Mucosa of gallbladder (tissue), 1 donor: ENCODE data around the gene TMEM143. TPM values are rescaled to one million over a fixed set of nuclear protein-coding genes. Genes with fewer than 3 reads are reported as not detected.
"Not testable (repeated sequence)": the region's sequence is repeated elsewhere in the genome, so short reads cannot be mapped to it uniquely, and the experiment has no call there.

Experiments used
- DNase-seq: peaks from one replicate; pipeline ENCODE4 v3.0.0-alpha.2; 2020; ENCODE audit warnings: low spot score
- total RNA-seq: library from RNA; stranded (reverse); gene quantifications from one replicate; pipeline ENCODE4 v1.2.1, GENCODE V29; 2021
- donor health status: DM: no; HTN: no; CAD: no.

TMEM143 gene
- total RNA-seq, 1 donor from 2014 or later = 18.0 TPM

DNA sequence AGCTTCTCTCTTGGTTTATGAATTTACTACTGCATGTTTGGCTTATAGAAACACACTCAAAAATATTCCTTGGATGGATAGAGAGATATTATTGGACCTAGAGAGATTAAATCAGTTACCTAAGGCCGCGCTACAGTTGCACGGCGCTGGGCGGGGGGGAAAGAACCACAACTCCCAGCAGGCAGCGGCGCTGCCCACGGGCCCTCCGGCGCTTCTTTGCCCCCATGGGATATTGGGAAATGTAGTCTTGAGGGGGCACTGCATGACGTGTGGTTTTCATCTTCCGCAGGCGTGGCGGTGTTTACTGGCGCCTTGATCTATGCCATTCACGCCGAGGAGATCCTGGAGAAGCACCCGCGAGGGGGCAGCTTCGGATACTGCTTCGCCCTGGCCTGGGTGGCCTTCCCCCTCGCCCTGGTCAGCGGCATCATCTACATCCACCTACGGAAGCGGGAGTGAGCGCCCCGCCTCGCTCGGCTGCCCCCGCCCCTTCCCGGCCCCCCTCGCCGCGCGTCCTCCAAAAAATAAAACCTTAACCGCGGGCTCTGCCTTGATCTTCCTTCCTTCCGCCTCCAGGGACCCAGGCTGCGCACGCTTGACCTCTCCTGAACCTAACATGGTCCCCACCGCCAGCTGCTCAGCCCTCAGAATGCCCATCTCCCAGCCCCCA lies 33.6 kb downstream of the TMEM143 start:
- DNase-seq = peak; percentile 87

DNA sequence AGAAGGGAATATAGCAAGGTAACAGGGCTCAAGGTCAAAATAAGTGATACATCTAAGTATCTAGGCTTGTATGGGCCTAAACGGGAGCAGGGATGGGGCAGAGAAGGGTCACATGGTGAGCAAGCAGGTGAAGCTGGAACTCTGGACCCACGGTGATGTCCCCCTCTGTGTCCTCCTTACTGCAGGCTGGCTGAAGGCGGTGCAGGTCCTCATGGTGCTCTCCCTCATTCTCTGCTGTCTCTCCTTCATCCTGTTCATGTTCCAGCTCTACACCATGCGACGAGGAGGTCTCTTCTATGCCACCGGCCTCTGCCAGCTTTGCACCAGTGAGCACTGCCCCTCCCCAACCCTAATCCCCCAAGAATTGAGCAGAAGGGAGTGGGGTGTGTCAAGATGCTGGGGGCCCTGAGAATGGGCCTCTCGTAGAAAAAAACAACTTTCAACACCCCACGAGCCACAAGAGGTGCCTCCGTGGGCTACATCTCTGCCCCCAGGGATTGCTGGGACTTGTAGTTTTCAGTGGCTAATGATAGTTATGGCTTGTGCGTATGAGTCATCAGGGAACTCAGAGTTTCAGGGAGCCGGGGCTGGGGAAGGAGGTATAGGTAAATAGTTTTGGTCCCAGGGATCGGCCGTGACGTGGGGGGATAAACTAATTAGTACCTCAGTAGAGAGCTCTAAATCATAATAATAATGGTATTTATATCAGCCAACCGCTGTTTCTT lies 34.4 kb downstream of the TMEM143 start:
- no peak for DNase-seq

DNA sequence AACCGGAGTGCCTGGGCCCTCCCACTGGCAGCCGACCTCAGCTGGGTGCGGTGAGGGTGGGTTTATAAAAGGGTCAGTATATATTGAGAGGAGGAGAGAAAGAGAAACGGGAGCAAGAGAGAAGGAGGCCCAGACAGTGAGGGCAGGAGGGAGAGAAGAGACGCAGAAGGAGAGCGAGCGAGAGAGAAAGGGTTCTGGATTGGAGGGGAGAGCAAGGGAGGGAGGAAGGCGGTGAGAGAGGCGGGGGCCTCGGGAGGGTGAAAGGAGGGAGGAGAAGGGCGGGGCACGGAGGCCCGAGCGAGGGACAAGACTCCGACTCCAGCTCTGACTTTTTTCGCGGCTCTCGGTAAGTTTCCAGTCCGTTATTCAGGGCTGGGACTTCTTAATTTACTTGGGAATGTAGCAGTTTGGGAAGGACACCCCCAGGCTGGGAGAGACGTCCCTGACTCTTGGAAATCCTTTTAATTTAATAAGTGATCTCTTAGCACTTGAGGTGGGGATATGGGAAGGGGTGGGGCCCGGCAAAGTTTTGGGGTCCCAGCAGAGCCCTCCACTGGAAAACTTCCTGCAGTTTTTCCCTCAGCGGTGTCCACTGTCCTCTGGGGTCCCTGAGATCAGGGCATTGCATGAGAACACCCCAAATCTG lies 38.4 kb downstream of the TMEM143 start, which contains the start of gene EMP3:
EMP3 (plus strand) TSS at position 288 of the 646 bp plus-strand sequence. CDS start 1,293 bp downstream, outside the sequence.
- peak; percentile 77 for DNase-seq

DNA sequence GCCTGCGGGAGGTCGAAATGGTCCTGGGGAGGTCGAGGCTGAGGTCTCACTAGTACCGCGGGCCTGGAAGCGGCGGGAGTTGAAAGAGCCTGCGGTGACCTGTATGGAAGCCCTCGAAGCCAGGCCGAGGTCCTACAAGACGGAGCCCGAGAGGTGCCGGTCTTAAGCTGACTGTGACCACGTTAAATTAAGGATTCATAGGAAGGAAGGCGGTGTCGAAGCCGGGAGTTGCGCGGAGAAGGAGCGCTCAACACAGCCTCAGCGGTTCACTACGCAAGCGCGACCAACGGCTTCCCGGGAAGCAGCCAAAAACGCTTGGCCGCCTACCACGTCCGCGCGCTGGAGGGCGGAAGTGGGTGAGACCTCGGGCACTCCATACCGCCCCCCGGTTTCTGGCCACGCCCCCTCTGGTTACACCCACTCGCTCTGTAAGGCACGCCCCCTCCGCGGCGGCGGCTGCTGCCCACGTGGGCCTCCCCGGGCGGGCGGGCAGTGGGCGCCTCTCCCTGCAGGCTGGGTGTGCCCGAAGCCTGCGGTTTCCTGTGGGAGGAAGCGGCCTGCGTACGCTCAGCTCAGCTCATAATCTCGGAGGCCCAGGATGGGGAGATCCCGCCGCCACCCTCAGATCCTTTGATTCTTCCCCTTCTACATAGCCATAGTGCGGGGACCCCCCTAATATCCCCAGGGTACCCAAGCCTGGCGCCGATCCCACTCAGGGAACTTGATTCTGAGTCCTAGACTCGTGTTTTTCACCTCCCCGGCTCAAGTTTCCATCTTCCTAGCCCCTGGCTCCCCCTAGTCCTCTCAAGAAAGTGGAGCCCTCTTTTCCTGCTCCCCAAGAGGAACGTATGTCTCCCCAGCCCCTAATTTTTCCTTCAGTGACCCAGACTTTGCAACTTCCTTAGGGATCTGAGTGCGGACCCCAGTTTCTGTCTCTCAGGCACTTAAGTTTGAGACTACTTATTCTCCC lies 41.8 kb downstream of the TMEM143 start:
- DNase-seq = peak; percentile 99

DNA sequence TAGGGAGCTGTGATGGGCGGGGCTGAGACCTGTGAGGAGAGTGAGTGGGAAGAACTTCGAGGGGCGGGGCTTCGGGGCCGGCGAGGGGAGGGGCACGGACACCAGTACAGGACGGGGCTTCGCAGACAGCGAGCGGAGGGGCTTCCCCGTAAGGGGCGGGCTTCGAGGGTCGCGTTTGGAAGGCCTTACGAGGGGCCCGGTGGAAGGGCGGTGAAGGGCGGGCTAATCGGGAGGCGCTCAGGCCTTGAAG lies 42.4 kb downstream of the TMEM143 start:
- peak; percentile 98 for DNase-seq

DNA sequence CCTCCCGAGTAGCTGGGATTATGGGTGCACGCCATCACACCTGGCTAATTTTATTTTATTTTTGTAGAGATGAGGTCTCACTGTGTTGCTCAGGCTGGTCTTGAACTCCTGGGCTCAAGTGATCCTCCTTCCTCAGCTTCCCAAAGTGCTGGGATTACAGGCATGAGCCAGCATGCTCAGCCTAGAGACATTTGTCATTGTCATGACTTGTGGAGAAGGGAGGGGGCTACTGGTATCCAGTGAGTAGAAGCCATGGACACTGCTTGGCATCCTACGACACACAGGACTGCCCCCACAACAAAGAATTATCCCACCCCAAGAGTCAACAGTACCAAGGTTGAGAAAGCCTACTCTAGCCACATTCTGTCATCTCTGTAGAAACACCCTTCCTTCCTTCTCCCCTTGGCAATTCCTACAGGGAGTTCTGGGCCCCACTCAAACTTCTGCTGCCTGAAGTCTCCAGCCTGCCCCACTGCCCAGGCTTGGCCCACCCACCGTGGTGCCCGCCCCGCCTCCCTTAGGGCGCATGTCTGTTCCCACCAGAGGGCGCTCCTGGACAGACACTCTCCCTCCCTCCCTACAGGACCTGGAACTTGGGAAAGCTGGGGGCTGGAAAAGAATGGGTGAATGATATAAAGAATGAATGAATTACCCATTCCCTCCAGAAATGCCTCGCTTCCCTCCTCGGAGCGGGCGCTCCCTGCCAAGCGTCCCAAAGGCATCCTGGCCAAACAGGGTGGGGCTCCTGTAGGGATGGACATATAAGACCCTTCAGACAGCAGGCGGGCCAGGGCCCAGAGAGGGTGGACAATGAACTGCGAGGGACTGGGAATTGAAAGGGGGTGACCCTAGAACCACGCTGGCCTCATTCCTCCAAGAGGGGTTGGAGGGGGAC lies 43.8 kb downstream of the TMEM143 start:
- peak; percentile 84 for DNase-seq

DNA sequence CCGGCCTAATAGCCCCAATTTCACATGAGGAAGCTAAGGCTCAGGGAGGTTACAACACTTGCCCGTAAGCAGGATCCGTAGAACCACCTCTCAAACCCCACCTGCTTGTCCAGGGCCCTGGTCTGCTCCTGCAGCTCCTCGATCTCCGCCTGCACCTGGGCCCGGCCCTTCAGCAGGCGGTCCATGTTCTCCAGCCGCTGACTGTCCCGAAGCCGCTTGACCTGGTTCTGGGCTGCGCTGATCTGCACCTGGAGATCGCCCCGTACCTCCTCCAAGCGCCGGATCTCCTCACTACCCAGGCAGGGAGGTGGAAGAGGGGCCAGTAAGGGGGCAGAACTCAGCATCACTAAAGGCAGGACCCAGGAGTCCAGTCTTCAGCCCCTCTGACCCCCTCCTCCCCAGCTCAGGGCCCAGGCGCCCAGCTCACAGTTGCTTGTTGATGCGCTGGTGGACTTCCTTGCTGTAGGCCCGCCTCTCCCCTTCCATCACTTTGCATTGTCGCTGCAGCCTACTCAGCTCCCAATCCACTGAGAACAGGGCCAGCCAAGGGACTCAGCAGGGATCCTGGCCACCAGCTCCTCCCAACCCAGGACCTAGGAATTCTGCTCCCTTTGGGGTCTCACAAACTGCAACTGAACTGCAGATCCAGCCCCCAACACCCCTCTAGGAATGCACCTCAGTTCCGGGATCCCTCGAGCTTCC lies 45.3 kb downstream of the TMEM143 start:
- DNase-seq = no peak

DNA sequence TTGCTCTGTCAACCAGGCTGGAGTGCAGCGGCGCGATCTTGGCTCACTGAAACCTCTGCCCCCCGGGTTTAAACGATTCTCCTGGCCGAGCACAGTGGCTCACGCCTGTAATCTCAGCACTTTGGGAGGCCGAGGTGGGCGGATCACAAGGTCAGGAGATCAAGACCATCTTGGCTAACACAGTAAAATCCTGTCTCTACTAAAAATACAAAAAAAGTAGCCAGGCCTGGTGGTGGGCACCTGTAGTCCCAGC lies 46.1 kb downstream of the TMEM143 start:
- DNase-seq = not testable (repeated sequence)

DNA sequence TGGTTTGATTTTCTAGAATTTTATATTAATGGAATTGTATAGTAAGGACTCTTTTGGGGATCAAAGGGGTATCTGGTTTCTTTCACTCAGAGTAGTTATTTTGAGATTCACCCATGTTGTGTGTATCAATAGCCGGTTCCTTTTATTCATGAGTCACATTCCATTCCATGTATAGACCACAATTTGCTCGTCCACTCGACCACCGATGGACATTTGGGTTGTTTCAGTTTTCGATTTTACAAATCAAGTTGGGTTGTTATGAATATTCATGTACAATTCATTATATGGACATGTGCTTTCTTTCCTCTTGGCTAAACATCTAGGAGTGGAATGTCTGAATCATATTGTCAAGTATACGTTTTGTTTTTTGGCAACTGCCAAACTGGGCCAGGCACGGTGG lies 48.0 kb downstream of the TMEM143 start:
- DNase-seq = no peak

DNA sequence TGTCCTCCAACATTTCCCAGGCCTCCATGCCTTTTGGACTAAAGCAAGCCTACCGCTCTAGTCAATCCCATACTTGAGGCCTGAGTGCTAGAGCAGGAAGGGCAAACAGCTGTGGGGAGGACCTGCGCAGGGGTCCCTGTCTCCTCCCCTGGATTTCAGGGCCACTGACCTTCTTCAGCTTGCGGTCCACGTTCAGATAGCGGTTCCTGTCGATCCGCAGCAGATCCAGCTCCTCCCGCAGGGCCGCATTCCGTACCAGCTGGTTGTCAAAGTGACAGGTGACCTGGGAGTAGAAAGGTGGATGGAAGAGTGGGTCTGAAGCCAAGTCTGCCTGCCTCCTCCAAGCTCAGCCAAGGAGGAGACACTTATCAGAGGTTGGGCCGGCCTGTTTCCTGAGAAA lies 52.4 kb downstream of the TMEM143 start:
- DNase-seq = no peak

DNA sequence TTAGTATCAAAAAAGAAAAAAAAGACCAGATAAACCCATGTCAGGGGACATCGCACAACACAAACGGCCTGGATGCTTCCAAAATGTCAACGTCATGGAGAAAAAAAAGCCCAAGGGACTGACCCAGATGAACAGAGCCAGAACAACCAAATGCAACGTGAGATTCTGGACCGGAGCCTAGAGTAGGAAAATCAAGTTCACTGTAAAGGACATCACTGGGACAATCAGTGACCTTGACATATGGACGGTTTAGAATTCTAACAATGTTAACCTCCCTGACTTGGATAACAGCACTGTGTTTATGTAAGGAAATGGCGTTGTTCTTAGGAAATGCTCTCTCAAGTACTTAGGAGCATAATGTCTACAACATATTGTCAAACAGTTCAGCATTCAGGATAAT lies 53.5 kb downstream of the TMEM143 start:
- DNase-seq = no peak

DNA sequence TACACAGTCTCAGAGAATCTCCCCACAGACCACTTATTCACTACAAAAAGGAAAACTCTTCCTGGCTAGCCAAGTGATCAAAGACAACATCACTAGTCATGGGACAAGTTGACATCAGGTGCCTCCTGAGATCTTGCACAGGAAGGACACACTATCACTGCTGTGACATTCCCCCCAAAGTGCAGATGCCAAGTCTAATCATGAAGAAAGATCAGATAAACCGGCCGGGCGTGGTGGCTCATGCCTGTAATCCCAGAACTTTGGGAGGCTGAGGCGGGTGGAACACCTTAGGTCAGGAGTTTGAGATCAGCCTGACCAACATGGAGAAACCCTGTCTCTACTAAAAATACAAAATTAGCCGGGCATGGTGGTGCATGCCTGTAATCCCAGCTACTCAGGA lies 54.0 kb downstream of the TMEM143 start:
- not testable (repeated sequence) for DNase-seq

DNA sequence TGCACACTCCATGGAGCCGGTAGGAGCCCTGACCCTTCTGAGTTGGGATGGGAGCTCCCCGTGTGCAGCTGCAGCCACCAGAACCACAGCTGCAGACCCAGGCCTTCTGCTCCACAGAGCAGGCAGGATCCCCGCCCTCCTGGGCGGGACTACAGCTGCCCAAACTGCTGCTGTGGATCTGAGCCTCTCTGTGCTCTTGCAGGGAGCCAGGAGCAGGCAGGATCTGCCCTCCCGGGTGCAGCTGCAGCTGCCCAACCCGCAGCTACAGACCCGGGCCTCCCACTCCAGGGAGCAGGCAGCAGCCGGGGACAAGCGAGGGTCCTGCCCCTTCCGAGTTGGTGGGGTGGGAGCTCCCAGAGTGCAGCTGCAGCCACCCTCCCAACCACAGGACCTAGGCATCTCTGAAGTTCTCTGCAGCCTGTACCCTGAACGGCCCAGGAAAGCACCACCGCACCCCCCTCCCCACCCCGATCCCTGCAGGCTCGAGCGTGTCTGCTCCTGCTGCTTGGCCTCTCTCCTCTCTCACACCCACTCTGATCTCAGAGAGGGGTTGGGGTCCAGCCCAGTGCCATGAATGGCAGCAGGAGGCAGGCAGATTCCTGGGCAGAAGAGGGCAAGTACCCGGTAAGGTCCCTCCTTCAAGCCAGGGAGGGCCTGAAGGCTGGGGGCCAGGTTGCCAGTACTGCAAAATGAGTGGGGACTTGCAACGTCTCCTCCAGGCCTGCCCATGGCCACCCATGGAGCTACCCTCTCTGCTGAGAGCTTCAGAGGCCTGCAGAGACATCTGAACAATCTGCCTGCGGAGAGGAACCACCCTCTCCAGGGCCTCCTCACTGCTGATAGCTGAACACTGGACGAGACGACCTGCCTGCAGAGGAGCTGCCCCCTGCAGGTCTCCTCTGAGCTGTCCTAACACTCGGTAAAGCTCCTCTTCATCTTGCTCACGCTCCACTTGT lies 54.8 kb downstream of the TMEM143 start:
- no peak for DNase-seq

DNA sequence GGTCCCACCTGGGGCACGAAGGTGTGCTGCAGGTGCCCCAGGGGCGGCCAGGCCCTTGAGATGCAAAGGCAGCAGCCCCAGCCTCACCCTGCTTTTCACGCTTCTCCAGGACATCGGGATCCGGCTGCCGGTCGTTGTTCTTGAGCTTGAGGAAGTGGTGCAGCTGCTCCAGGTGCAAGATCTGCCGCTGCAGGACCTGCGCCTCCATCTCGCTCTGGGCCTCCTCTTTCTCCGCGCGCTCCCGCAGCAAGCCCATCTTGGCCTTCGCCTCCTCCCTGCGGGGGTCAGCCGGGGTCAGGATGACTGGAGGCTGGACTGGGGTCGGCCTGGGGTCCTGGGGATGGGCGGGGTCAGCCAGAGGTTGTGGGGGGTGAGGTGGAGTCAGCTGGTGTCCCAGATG lies 59.9 kb downstream of the TMEM143 start:
- no peak for DNase-seq

DNA sequence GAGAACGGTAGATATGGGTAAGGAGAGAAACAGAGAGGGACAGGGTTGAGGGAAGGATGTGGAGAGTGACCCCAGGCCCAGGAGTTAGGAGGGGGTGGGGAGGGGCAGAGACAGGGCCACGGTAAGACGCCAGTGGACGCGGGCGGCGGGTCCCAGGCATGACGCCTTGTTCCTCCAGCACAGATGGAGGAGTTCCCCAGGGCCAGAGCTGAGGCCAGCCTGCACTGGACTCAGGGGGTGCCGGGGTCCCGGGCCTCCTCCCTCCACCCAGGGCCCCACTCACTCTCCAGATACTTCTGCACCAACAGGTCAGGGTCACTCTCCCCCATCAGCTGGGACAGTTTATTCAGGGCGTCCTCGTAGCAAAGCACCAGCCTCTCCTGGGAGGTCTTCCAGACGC lies 60.4 kb downstream of the TMEM143 start:
- DNase-seq = no peak

DNA sequence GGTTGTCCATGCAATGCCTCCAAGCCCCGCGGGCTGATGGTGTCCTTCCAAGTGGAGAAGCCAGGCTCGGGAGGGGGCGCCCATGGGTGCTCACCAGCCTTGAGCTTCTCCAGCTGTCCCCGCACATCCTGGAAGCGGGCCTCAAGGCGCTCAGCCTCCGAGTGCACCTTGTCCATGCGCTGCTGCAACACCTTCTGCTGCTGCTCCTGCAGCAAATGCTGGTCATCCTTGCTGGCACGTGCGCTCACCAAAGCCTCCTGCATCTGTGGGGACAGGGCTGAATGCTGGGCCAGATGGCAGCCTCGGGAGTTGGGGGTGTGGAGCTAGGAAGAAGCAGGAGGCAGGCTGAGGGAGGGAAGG lies 61.2 kb downstream of the TMEM143 start:
- DNase-seq = no peak

DNA sequence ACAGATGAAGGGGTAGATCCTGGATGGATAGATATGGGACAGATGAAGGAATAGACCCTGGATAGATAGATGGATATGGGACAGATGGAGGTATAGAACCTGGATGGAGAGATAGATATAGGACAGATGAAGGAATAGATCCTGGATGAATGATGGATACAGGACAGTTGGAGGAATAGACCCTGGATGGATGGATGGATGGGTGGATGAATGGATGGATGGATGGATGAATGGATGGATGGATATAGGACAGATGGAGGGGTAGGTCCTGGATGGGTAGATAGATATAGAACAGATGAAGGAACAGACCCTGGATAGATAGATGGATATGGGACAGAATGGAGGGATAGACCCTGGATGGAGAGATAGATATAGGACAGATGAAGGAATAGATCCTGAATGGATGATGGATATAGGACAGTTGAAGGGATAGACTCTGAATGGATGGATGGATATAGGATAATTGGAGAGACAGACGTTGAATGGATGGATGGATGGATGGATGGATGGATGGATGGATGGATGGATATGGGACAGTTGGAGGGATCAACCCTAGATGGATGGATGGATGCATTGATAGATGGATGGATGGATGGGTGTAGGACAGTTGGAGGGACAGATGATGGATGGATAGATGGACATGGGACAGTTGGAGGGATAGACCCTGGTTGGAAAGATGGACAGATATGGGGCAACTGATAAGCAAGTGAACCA lies 61.7 kb downstream of the TMEM143 start:
- no peak for DNase-seq

DNA sequence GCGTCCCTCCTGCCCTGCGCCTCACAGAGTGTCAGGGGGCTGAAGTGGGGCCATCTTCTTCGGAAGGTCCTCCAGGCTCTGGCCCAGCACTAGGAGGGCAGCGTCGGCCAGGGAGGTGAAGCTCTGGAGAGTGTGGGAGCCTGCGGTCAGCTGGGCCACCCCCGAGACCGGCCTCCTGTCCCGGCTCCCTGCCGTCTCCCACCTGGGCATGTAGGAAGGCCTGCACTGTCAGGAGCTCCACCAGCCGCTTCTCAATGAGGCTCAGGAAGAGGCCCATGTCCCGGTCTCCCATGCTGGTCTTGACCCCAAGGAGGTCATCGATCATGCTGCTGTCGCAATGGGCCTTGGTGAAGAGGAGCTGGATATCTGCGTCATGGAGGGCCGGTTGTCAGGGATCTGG lies 65.8 kb downstream of the TMEM143 start:
- DNase-seq = no peak
